Kidney tubule cell (primary cell): Measurements from ENCODE around the gene CLECL1.
"Not testable (repeated sequence)": the region's sequence is repeated elsewhere in the genome, so short reads cannot be mapped to it uniquely, and the experiment has no call there.

Experiments used
- DNase-seq: peaks from one replicate; pipeline ENCODE4 v3.0.0-alpha.2; 2018; ENCODE audit warnings: low spot score

The CLECL1 gene

GRCh38 chr12:9751204-9752144 lies 18.6 kb upstream of the CLECL1 start:
- no peak for DNase-seq

- peak; percentile 66 for DNase-seq
Measured at GRCh38 chr12:9750276-9751203, 17.6 kb upstream of the CLECL1 start.

GRCh38 chr12:9749640-9750039 lies 16.7 kb upstream of the CLECL1 start:
- DNase-seq: no peak

GRCh38 chr12:9745199-9745598 lies 12.3 kb upstream of the CLECL1 start:
- DNase-seq: peak; percentile 91

- DNase-seq: no peak
Measured at GRCh38 chr12:9742661-9743060, 9.8 kb upstream of the CLECL1 start.

GRCh38 chr12:9741726-9742125 lies 8.8 kb upstream of the CLECL1 start:
- DNase-seq: no peak

- DNase-seq: peak; percentile 59
Measured at GRCh38 chr12:9740106-9740750, 7.3 kb upstream of the CLECL1 start.

GRCh38 chr12:9739404-9740105 lies 6.7 kb upstream of the CLECL1 start:
- DNase-seq: not testable (repeated sequence)

- DNase-seq: not testable (repeated sequence)
Measured at GRCh38 chr12:9738905-9739304, 6.0 kb upstream of the CLECL1 start.

- no peak for DNase-seq
Measured at GRCh38 chr12:9736936-9737705, 4.2 kb upstream of the CLECL1 start.

GRCh38 chr12:9735601-9736000 lies 2.7 kb upstream of the CLECL1 start:
- no peak for DNase-seq

- no peak for DNase-seq
Measured at GRCh38 chr12:9731797-9732196, 1.1 kb downstream of the CLECL1 start.

- DNase-seq: no peak
Measured at GRCh38 chr12:9731393-9731792, 1.5 kb downstream of the CLECL1 start.

- DNase-seq: no peak
Measured at GRCh38 chr12:9730591-9730990, 2.3 kb downstream of the CLECL1 start.

- no peak for DNase-seq
Measured at GRCh38 chr12:9730011-9730410, 2.9 kb downstream of the CLECL1 start.

GRCh38 chr12:9729082-9729481 lies 3.8 kb downstream of the CLECL1 start:
- DNase-seq: no peak

- DNase-seq: no peak
Measured at GRCh38 chr12:9727813-9728212, 5.1 kb downstream of the CLECL1 start.

- DNase-seq: no peak
Measured at GRCh38 chr12:9725213-9725870, 7.6 kb downstream of the CLECL1 start.

- DNase-seq: no peak
Measured at GRCh38 chr12:9724023-9724422, 8.9 kb downstream of the CLECL1 start.

- DNase-seq: peak; percentile 28
Measured at GRCh38 chr12:9721394-9722092, 11.4 kb downstream of the CLECL1 start.
